ENCODE measurements around the gene GOLT1B.

Gene GOLT1B

DNA sequence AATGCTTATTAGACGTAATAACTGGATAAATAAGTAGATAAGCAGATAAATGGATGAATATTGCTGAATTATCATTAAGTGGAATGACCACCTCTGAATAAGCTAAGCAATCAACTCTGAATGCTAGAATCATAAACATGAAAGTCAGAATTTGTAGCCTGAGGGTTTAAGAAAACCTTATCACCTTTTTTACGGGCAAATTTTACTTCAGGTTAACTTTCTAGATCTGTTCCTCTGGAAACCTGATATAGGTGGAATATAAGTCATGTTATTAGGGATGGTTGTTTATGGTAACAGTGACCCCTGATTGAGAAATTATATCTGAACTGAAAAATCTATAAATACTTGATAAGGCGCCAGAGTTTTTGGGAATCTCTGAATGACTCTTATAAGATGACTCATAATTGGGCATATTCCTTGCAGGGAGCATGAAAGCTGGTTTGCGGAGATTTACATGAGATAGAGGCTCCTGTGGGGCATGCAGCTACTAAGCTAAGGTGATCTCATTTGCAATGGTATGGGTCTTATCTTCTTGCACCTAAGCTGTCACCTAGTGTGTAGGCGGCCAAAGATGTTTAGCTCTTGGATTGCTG is 36.6 kb downstream of the GOLT1B start:
- no peak for DNase-seq (ENCODE audit: low read depth)
- H3K4me3 ChIP-seq (ENCODE audit: low read length) = no peak overlapping the region
- TF ChIP-seq, protein P1, sequence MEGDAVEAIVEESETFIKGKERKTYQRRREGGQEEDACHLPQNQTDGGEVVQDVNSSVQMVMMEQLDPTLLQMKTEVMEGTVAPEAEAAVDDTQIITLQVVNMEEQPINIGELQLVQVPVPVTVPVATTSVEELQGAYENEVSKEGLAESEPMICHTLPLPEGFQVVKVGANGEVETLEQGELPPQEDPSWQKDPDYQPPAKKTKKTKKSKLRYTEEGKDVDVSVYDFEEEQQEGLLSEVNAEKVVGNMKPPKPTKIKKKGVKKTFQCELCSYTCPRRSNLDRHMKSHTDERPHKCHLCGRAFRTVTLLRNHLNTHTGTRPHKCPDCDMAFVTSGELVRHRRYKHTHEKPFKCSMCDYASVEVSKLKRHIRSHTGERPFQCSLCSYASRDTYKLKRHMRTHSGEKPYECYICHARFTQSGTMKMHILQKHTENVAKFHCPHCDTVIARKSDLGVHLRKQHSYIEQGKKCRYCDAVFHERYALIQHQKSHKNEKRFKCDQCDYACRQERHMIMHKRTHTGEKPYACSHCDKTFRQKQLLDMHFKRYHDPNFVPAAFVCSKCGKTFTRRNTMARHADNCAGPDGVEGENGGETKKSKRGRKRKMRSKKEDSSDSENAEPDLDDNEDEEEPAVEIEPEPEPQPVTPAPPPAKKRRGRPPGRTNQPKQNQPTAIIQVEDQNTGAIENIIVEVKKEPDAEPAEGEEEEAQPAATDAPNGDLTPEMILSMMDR (conservative IDR thresholded peaks at IDR 0.05; ENCODE audit: low read length) = no peak

DNA sequence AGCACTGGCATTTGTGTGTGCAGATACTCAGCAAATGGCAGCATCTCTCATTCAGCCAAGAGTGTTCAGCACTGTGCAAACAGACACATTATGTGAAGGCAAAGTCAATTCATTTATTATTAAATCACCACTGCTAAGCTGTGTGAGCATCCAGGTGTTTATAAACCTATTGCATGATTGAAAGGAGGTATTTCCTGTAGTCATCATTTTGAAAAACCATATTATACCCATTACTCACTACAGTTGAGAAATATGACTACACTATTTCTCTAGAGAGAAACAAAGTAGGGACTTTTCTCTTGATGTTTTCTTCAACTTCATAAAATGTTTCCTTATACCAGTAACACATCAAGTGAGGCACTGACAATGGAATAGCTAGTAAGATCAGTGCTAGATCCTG is 38.2 kb downstream of the GOLT1B start:
- no peak overlapping the region for H3K4me3 ChIP-seq (ENCODE audit: low read length)
- TF ChIP-seq, protein P1 (conservative IDR thresholded peaks at IDR 0.05; ENCODE audit: low read length) = no peak
- DNase-seq (ENCODE audit: low read depth) = no peak

DNA sequence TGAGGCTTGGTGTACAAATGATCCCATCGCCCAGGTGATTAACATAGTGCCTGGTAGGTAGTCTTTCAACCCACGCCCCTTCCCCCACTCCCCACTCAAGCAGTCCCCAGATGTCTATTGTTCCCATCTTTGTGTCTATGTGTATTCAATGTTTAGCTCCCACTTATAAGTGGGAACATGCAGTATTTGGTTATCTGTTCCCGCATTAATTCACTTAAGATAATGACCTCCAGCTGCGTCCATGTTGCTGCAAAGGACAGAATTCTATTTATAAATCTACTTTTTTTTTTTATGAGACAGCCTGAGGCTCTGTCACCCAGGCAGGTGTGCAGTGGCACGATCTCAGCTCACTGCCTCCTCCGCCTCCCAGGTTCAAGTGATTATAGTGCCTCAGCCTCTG is 40.2 kb downstream of the GOLT1B start:
- TF ChIP-seq, protein P1 (conservative IDR thresholded peaks at IDR 0.05; ENCODE audit: low read length) = no peak
- H3K4me3 ChIP-seq (ENCODE audit: low read length) = no peak overlapping the region
- DNase-seq (ENCODE audit: low read depth) = no peak

DNA sequence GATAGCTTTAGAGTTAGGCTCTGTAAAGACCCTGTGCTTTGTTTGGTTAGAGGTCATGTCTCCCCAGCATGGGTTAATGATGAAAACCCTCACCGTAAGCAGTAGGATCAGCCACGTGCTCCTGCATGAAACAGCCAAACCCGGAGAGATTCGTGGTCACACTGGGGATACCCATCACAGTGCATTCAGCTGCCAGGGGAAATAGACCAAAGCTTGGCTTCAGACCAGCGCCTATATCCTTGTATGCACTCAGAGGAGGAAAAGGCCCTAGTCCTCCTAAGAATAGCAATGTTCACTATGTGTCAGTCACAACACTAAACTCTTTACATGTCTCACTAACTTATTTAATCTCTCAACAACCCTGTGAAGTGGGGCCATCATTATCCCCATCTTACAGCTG is 40.8 kb downstream of the GOLT1B start:
- TF ChIP-seq, protein P1 (conservative IDR thresholded peaks at IDR 0.05; ENCODE audit: low read length) = no peak
- H3K4me3 ChIP-seq (ENCODE audit: low read length) = no peak overlapping the region
- DNase-seq (ENCODE audit: low read depth) = no peak

DNA sequence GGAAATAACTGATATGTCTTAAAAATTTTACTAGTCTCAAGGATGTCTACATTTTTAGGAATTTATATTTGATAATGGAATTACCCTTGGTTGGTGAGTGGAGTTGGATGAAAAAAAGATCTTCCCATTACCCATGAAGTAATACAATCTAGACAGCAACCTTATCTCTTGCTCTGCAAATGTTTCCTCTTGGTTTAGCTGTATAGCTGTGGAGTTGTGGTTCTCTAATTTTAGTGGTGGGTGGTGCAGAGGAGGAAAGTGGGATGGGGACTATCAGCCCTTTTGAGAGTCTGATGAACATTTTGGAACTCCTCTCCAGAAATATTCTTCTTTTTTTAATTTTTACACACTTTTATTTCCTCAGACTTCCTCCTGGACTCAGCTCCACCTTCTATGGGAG is 41.6 kb downstream of the GOLT1B start:
- TF ChIP-seq, protein P1 (conservative IDR thresholded peaks at IDR 0.05; ENCODE audit: low read length) = no peak
- no peak overlapping the region for H3K4me3 ChIP-seq (ENCODE audit: low read length)
- DNase-seq (ENCODE audit: low read depth) = no peak

DNA sequence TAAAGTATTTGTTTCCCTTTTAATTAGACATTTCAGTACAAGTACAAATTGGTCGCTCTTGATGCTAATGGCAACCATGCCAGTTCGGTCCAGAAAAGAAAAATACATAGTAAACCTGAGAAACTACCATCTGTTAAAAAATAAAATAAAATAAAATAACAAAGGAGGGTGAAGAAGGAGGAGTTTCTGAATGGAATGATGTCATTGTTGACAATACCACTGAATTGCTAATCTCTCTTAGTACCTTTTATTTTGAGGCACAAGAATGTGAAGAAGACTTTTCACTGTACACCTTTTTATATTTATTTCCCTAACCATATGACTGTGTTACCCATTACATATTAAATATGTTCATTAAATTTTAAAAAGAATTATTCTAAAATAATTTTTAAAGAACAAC is 44.0 kb downstream of the GOLT1B start:
- no peak overlapping the region for H3K4me3 ChIP-seq (ENCODE audit: low read length)
- DNase-seq (ENCODE audit: low read depth) = no peak
- TF ChIP-seq, protein P1 (conservative IDR thresholded peaks at IDR 0.05; ENCODE audit: low read length) = no peak

DNA sequence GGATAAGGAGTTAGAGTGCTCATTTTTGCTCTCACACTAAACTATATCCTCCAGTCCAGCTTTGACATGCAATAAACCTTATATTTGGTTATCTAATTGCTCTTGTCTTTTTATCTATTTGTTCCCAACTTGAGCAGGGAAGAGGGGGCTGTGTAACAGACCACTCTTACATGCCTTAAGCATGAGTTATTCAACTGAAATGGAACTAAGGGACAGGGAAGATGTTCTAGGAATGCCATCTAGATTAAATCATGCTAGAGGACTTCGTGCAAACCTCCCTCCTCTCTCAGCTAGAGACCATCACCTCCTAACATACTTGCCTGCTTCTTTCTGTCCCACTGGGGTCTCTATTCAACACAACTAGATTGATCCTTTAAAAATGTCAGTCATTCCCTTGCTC is 45.1 kb downstream of the GOLT1B start:
- H3K4me3 ChIP-seq (ENCODE audit: low read length) = no peak overlapping the region
- no peak for DNase-seq (ENCODE audit: low read depth)
- TF ChIP-seq, protein P1 (conservative IDR thresholded peaks at IDR 0.05; ENCODE audit: low read length) = no peak
